Smooth muscle cell (in vitro differentiated cells): Measurements from ENCODE around the gene NLRC5. TPM values are rescaled to one million over a fixed set of nuclear protein-coding genes. Genes with fewer than 3 reads are reported as not detected.

Source experiments
- DNase-seq: peaks from one replicate; lab custom pipeline; 2025; ENCODE audit not compliant: unreplicated experiment; lab: John Stamatoyannopoulos, UW
- H2AFZ ChIP-seq: fragments of 200-600 bp; sonication (generic); 2 replicates; pipeline ENCODE4 v1.6.0; 2016; ENCODE audit warnings: antibody characterized with exemption, low read depth, mild to moderate bottlenecking
- H3F3A ChIP-seq: fragments of 200-600 bp; sonication (generic); 2 replicates; pipeline ENCODE4 v1.6.0; 2017; ENCODE audit warnings: antibody characterized with exemption, low read depth
- H3K27ac ChIP-seq: fragments of 200-600 bp; sonication (generic); 2 replicates; pipeline ENCODE4 v1.5.1; 2016; ENCODE audit warnings: low read depth, mild to moderate bottlenecking
- H3K27me3 ChIP-seq: fragments of 200-600 bp; sonication (generic); 2 replicates; pipeline ENCODE4 v1.6.1; 2016; ENCODE audit warnings: low read depth, mild to moderate bottlenecking
- H3K36me3 ChIP-seq: fragments of 200-600 bp; sonication (generic); 2 replicates; pipeline ENCODE4 v1.5.1; 2016; ENCODE audit warnings: low read depth
- H3K4me1 ChIP-seq: fragments of 200-600 bp; sonication (generic); 2 replicates; pipeline ENCODE4 v1.5.1; 2016; ENCODE audit warnings: low read depth
- H3K4me2 ChIP-seq: fragments of 200-600 bp; sonication (generic); 2 replicates; pipeline ENCODE4 v1.6.0; 2016; ENCODE audit warnings: mild to moderate bottlenecking
- H3K4me3 ChIP-seq: fragments of 200-600 bp; sonication (generic); 2 replicates; pipeline ENCODE4 v1.5.1; 2016; ENCODE audit warnings: mild to moderate bottlenecking
- H3K79me2 ChIP-seq: fragments of 200-600 bp; sonication (generic); 2 replicates; pipeline ENCODE4 v1.6.0; 2016; ENCODE audit warnings: low read depth, mild to moderate bottlenecking
- H3K9ac ChIP-seq: fragments of 200-600 bp; sonication (generic); 2 replicates; pipeline ENCODE4 v1.6.0; 2016; ENCODE audit warnings: low read depth
- H3K9me3 ChIP-seq: fragments of 200-600 bp; sonication (generic); replicated peaks from 2 replicates; pipeline ENCODE4 v1.5.1; 2016; ENCODE audit warnings: low read depth
- H4K20me1 ChIP-seq: fragments of 200-600 bp; sonication (generic); 2 replicates; pipeline ENCODE4 v1.6.0; 2016; ENCODE audit warnings: low read depth
- CTCF ChIP-seq: fragments of 200-600 bp; sonication (generic); IDR thresholded peaks from 2 replicates; pipeline ENCODE4 v1.5.1; 2017; ENCODE audit warnings: borderline replicate concordance, mild to moderate bottlenecking, antibody characterized with exemption; ENCODE audit not compliant: insufficient read depth, poor library complexity, severe bottlenecking
- WGBS: methylation state at CpG from one replicate; pipeline ENCODE4 v1.1.7; 2016; ENCODE audit warnings: low lambda C conversion rate; 5-methylcytosine and 5-hydroxymethylcytosine counted together
- polyA plus RNA-seq: library from polyadenylated mRNA; unstranded; fragments of >200 nt; fragmentation: Nextera tagmentation; extraction: Ambion mirVana; gene quantifications from 2 replicates; pipeline ENCODE4 v1.2.1, GENCODE V29; 2016
- total RNA-seq: library from RNA; depleted of rRNA; stranded (reverse); fragments of >200 nt; gene quantifications from 2 replicates; pipeline ENCODE4 v1.2.3, GENCODE V29; 2014

Gene NLRC5
- total and polyA plus RNA-seq, 2 experiments from 2014 or later = 4.2 to 21.4 TPM

- no peak for TF ChIP-seq CTCF
Observed at GRCh38 chr16:57013902-57014301, 24.5 kb downstream of the NLRC5 start.

GRCh38 chr16:57016301-57016700, 26.9 kb downstream of the NLRC5 start:
- Histone ChIP-seq H3K27ac (no peak overlapping the region), H3K4me1 (no peaks in the 10 kb centered on the region), H3K79me2 (no peaks in the 10 kb centered on the region), H4K20me1 (no peaks in the 10 kb centered on the region), H3K4me2 (no peak overlapping the region), H3K9me3 (no peaks in the 10 kb centered on the region), H3K27me3 (no peaks in the 10 kb centered on the region), H3K4me3 (no peak overlapping the region), H3K36me3 (no peaks in the 10 kb centered on the region), H3F3A (no peaks in the 10 kb centered on the region), H3K9ac (no peak overlapping the region), H2AFZ (no peak overlapping the region)
- TF ChIP-seq CTCF = no peak
- 87% methylated on average over 6 of the region's 6 CpGs for WGBS
- DNase-seq = no peak

More at GRCh38 chr16:57013902-57014301, 24.5 kb downstream of the NLRC5 start:
- Histone ChIP-seq H4K20me1 (no peaks in the 10 kb centered on the region), H3K27ac (no peak overlapping the region), H3K9me3 (no peaks in the 10 kb centered on the region), H3K36me3 (no peaks in the 10 kb centered on the region), H3K4me1 (no peaks in the 10 kb centered on the region), H3K4me3 (no peak overlapping the region), H3K27me3 (no peaks in the 10 kb centered on the region), H3K9ac (no peak overlapping the region), H3K4me2 (no peak overlapping the region), H3F3A (no peaks in the 10 kb centered on the region), H3K79me2 (no peaks in the 10 kb centered on the region), H2AFZ (no peak overlapping the region)
- 95% methylated on average over 2 of the region's 2 CpGs for WGBS
- DNase-seq = no peak

GRCh38 chr16:57016831-57017230, 27.5 kb downstream of the NLRC5 start:
- Histone ChIP-seq H3K4me1 (no peaks in the 10 kb centered on the region), H3K9ac (no peak overlapping the region), H3F3A (no peaks in the 10 kb centered on the region), H3K4me2 (no peak overlapping the region), H2AFZ (no peak overlapping the region), H3K9me3 (no peaks in the 10 kb centered on the region), H3K4me3 (no peak overlapping the region), H3K27me3 (no peaks in the 10 kb centered on the region), H4K20me1 (no peaks in the 10 kb centered on the region), H3K79me2 (no peaks in the 10 kb centered on the region), H3K36me3 (no peaks in the 10 kb centered on the region), H3K27ac (no peak overlapping the region)
- no peak for TF ChIP-seq CTCF
- DNase-seq = no peak
- WGBS = 88% methylated on average over 6 of the region's 6 CpGs

- Histone ChIP-seq H3K9me3 (no peaks in the 10 kb centered on the region), H3K36me3 (no peaks in the 10 kb centered on the region), H3K79me2 (no peaks in the 10 kb centered on the region), H2AFZ (no peak overlapping the region), H3K4me1 (no peaks in the 10 kb centered on the region), H3K4me2 (no peak overlapping the region), H3K4me3 (no peak overlapping the region), H3K27ac (no peak overlapping the region), H4K20me1 (no peaks in the 10 kb centered on the region), H3F3A (no peaks in the 10 kb centered on the region), H3K9ac (no peak overlapping the region), H3K27me3 (no peaks in the 10 kb centered on the region)
- 61% methylated on average over 1 of the region's 1 CpG for WGBS
- no peak for DNase-seq
- TF ChIP-seq CTCF = no peak
Observed at GRCh38 chr16:57017251-57017650, 27.9 kb downstream of the NLRC5 start.
